Activated CD4-positive, alpha-beta T cell treated with anti-CD3 and anti-CD28 coated beads for 48 hours (primary cell): ENCODE results near the gene ZNF775.

Experiments
- DNase-seq: peaks from one replicate; pipeline ENCODE4 v3.0.0-alpha.2; 2020

Gene ZNF775

DNA sequence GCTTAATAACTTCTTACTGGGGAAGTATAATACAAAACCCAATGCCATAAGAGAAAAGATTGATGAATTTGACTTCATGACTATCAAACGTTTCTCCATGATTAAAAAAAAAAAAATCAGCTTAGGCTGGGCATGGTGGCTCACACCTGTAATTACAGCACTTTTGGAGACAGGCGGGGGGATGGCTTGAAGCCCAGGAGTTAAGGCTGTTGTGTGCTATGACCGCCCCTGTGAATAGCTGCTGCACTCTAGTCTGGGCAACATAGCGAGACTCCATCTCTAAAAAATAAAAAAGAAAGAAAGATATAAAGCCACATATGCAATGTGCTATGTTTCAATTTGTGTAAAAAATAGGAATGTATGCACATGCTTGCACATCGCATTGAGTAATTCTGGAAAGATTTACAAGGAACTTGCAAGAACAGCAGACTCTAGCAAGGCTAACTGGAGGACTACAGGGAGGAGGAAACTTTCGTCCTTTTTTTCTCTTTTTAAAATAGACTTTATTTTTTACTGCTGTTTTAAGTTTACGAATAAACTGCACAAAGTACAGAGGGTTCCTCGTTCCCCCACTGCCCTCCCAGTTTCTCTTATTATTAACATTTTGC, 27.4 kb upstream of the ZNF775 start:
- DNase-seq: no peak

DNA sequence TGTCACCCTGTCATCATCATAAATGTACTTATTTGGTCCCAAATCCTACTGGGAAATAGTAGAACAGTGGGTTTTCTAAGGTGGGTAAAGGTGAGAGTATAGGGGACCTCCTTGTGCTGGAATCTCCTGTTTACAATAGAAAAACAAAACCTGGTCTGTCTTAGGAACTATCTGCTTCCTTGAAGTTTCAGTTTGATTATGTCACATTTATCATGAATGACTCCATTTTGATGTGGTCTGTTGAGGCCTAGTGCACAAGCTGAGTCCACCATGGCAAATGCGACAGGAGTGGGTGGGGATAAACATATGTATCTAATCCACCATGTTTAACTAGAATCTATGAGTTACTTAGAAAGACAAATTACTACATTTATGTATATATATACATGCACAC, 23.5 kb upstream of the ZNF775 start:
- no peak for DNase-seq

DNA sequence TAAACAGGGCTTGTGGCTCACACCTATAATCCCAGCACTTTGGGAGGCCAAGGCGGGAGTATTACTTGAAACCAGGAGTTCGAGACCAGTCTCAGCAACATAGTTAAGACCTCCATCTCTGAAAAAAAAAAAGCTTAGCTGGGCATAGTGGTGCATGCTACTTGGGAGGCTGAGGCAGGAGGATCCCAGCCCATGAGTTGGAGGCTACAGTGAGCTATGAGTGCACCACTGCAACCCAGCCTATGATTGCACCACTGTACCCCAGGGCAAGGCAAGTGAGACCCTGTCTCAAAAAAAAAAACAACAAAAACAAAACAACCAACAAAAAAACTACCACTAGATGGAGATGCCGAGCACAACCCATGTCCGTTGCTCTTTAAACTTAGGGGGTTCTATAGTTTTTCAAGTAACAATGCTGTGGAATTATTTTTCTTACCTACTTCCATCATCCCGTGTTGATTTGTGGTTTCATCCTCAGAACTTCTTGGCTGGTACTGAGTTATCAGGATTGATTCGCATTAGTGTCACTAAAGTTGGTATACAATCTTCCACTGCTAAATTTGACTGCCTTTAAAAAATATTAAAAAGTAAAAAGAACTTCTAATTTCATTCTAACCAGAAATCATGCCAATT, 22.7 kb upstream of the ZNF775 start:
- DNase-seq: no peak

DNA sequence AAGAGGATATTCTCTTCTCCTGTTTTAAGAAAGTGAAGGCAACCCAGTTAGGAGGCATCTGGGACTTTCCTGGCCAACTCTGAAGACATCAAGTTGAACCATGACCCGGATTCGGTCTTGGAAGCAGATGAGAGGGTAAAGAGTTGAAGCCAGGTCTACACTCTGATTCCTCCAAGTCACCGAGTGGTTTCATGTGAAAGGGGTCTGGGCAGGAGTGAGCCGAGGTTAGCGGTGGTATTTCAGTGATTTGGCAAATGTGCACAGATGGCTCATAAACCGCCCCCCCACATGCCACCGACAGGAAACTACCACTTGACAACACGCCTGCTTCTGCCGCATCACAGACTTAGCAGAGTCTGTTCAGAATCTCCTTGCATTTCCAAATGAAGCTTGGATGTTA, 21.9 kb upstream of the ZNF775 start:
- peak; percentile 75 for DNase-seq

DNA sequence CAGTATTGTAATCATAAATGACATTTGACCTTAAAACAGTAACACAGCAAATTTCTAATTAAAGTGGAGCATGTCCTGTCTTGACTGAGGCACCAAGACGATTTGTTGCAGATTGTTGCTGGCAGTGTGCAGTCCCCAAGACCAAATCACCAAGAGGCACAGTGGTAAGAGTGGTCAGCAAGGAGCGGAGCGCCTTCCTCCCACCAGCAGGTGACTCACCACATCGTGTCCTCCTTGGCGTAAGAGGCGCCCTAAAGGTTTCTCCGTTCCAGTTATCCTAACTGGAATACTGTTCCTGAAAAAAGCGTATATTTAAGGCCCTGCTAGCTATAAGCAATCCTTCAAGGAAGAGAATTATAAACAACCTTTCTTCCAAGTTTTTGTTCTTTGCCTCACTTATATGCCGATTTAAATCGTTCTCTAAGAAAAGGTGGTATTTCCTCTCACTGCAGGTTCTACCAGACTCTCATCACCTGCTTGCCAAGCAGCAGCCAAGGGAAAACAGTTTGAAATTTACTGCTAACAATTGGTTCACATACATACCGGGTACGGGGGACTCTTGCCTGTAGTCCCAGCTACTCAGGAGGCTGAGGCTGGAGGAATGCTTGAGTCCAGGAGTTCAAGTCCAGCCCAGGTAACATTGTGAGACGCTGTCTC, 21.2 kb upstream of the ZNF775 start:
- no peak for DNase-seq

DNA sequence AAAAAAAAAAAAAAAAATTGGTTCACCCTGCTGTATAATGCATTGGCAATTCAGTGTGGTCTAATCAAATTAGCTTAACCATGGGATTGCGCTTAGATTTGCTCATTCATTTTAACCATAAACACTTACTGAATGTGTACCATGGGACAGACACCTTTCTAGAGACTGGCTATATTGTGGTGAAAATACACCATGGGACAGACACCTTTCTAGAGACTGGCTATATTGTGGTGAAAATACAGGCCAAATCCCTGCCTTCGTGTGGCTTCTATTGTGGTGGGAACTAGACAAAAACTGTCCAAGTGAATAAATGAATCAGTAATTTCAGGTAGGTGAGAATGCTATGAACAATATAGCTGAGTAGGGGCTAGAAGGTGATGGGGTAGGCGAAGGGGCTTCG, 20.7 kb upstream of the ZNF775 start:
- DNase-seq: no peak

DNA sequence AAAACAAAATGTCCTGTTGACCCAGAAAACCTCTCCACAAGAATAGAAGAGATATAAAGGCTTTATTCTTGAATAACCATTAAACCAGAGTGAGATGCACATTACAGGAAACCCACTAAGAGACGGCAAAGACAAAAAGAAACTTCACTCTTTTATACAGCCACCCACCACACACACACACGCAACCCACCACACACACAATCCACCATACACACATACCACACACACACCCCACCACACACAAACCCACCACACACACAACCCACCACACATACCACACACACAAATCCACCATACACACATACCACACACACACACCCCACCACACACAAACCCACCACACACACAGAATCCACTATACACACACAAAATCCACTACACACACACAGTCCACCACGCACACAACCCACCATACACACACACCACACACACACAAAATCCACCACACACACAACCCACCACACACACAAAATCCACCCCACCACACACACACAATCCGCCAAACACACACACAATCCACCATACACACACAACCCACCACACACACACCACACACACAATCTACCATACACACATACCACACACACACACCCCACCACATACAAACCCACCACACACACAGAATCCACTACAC, 20.0 kb upstream of the ZNF775 start:
- no peak for DNase-seq

DNA sequence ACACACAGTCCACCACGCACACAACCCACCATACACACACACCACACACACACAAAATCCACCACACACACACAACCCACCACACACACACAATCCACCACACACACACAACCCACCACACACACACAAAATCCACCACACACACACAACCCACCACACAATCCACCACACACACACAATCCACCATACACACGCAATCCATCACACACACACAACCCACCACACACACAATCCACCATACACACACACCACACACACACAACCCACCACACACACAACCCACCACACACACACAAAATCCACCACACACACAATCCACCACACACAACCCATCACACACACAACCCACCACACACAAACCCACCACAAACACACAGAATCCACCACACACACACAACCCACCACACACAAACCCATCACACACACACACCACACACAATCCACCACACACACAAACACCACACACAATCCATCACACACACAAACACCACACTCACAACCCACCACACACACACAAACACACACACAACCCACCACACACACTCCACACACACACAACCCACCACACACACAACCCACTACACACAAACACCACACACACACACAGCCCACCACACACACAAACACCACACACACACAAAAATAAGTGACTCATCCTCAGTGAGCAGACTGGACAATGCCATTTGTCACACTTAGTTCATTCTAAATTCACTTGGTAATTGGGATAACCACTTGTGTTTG, 19.3 kb upstream of the ZNF775 start:
- no peak for DNase-seq

DNA sequence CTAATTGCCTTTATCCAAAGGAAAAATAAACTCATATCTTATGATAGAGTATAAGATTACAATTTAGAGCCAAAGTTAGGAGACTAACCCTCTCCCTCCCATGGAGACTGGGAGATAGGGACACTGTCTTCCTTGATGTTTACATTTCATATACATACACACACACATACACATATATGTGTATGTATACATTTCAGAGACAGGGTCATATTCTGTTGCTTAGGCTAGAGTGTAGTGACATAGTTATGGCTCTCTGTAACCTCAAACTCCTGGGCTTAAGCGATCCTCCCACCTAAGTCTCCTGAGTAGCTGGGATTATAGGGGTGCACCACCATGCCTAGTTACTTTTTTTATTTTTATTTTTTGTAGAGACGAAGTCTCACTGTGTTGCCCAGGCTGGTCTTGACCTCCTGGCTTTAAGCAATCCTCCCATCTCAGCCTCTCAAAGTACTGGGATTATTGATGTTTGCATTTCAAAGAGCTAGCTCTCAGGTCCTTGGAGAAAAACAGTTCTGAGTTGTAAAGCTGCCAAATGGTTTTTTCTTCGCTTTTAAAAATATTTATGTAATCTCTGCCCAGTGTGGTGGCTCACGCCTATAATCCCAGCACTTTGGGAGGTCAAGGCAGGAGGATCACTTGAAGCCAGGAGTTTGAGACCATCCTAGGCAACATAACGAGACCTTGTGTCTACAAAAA, 18.6 kb upstream of the ZNF775 start:
- DNase-seq: no peak

DNA sequence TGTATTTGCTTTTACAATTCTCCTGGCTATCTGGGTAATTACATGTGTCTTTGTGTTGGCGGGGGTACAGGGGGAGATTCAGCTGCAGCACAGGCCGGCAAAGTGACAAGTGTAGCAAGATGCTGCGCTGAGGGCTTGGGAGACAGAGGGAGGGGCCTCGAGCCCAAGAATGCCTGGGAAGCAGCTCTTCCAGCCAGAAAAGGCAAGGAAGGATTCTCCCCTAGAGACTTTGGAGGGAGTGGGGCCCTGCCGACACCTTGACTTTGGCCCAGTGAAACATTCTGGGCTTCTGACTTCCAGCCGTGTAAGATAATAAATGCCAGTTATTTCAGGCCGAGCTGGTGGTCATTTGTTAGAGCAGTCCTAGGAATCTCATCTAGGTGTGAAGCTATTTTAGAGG, 17.7 kb upstream of the ZNF775 start:
- DNase-seq: no peak

DNA sequence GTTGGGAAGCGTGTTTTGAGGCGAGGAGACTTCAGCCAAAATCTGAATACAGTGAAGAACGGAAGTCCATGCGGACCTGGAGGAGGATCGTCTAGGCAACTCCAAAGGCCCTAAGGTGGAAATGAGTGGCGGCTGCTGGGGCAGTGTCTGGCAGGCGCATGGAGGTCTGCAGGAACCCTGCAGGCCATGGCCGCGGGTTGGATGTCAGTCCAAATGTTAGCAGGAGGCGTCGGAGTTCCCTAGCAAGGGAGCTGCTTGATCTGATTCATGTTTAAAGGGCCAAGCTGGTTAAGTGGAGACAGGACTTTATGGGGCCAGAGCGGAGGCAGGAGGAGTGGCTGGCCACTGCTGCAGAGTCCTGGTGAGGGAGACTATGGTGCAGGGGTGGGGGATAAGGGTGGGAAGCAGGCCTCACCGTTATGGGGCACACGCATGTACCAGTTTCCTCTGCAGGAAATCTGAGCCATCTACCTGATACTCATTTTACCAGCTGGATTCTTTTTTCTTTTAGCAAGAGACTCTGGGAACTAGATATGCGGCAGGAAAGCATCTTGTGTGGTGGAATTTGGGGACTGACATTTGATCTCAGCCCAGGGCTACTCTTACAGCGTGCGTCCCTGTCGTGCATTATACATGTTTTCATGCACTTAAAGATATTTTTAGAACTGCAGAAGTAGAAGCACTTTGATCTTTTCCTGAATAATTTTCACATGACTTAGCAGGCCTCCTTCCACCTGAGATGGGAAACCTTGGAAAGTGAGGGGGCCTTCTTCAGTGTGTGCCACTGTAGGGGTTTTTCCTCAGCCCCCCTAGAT, 17.1 kb upstream of the ZNF775 start:
- no peak for DNase-seq

DNA sequence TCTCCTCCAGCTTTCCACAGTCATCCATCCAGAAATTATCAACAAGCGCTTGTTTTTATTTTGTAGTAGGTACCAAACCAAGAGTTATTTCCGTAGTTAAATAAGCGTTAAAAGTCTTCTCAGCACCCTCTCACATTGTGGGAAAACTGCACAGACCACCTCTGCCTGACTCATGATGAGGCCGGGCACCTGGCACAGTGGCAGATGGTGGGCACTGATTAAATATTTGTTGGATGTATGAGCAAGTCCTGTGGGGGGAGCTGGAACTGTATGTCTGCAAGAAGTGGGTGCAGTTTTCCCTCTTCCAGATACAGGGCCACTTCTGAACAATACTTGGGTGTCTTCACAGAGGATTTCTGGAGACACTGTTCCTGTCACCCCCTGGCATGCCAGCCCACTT, 15.8 kb upstream of the ZNF775 start:
- DNase-seq: no peak

DNA sequence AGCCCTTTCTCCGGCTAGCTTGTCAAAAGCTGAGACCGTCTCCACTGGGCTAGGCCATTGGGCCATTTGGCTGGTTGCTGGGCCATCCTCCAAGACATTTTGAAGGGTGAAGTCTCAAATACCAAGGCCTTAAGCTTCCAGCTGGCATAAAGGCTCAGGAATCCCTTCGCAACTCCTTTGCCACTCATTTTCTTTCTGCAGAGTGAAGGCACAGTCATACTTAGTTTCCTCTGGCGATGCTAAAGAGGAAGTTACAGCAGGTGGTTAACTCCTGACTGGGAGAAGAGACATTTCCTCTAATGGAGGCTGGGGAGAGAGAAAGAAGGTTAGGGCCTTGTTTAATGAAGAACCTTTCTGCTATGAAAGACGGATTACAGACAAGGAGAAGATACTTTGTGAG, 15.3 kb upstream of the ZNF775 start:
- no peak for DNase-seq

DNA sequence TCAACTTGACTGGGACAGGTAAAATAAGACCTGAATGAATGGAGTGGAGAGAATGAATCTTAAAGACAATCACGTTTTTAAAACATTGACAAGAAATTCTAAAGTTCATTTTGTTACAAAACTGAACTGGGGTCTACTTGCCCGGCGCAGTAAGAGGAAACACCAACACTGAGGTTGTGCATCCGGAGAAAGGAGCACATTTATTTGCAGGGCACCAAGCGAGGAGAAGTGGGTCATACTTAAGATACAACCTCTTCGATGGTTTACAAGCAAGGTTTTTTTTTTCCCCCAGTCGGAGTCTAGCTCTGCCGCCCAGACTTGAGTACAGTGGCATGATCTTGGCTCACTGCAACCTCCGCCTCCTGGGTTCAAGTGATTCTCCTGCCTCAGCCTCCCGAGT, 13.9 kb upstream of the ZNF775 start:
- no peak for DNase-seq

DNA sequence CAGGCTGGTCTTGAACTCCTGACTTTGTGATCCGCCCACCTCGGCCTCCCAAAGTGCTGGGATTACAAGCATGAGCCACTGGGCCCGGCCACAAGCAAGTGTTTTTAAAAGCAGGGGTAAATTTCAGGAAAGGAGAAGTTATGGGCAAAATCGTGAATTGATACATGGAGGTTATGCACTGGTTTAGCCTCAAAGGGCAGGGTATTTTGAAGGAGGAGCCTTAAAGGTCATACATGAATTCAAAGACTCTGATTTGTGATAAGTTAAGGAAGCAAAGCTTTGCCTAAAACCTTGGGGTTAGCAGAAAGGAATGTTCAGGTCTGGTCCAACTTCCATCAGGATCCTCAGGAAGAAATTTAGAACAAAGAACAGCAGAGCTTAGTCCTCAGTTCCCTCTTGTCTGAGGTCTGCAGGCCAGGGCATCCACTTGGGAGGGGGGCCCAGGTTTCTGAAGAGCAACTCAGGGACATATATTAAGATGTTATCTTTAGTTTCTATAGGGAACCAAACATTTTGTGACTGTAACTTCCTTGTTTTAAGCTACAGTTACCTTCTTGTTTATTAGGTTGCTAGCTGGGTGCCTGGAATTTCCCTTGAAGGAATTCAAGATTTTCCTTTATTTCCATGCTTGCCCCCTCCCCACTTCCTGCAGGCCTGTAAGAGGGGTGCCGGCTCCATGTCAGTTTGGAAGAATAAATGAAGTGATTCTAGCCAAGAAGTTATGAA, 13.3 kb upstream of the ZNF775 start:
- DNase-seq: no peak

DNA sequence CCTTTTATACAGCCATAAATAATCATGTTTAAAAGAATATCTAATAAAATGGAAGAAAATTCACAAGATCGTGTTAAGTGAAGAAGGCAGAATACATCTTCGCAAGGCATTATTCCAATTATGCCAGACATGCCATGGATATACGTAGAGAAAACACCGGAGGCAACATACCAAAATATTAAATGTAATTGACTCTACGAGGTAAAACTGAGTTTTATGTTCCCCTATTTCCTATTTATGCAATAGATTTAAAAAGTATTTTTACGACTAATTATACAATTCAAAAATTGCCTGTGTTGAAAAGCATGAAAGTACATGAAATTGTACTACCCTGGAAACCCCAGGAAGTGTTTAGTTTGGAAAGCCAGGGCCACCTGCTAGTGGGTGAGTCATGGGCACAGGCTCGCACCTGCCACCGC, 11.4 kb upstream of the ZNF775 start:
- no peak for DNase-seq

DNA sequence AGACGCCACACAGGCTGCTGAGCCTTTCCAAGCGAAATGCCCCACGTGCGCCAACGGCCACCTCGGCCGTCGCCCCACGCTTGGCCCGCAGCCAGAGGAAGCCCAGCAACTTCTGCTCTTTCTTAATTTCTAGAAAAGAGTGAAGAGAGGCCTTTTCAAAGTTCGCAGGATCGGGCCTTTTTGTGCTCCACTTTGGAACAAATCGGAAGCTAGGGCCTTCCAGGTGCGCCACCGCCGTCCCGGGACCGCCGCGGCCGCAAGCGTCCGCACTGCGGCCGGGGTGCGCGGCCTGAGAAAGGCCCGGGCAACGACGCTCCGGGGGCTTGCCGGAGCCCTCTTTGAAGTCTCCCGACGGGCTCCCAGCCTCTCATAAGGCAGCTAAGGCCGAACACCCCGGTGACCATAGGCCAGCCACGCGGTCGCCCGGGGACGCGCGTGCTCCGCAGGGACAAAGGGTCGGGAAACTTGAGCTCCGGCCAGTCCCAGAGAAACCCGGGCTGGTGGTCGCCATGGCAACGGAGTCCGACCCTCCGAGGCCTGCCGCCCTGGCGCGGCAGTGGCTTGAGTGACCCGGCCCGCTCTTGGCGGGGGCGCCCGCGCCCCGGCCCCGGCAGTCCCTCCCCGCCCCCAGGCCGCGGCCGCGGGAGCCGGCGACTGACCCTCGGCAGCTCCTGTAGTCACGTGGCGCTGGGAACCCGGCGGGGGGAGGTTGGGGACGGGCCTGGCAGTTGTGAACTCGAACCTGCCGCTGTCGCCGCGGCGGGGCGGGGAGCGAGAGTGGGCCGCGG, 10.8 kb upstream of the ZNF775 start, which contains the start of gene REPIN1:
TSS of gene REPIN1 (plus strand) at position 727 of the 788 bp plus-strand sequence. CDS start 890 bp downstream, outside the sequence.
- peak; percentile 87 for DNase-seq

DNA sequence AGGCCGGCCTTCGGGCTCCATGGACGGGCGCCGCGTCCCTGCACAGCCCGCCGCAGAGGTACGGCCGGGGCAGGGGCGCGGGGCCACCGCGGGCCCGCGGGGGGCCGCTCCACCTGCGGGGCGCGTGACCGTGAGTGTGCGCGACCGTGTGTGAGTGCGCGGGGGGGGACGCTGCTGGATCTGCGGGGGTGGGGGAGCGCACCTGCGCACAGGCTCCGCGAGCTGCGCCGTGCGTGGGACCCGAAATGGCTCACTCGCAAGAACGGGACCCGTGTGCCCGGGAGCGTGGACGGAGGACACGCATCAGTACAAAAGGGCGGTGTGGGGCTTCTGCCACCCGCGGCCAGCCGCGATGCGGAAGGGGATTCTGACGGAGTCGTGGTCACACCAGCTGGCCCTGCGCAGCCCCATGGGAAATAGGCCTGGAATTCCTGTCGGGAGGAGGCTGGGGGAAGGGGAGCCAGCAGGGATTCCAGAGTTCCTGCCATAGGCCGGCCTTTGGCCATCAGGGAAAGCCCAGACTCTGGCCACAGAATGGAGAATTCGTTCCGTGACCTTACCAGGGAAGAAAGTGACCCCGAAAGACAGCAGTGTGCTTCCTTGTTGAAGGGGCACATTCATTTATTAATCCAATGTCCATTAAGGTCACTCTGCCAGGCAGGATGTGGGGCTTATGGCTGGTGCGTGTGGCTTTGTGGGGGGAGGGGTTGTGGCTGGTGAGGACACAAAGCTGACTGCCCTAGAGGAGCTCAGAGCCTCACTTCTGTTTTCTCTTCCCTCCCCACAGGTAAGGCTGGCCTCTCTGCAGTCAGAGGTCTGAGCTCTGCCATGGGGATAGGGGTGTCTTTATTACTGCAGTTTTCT, 10.0 kb upstream of the ZNF775 start:
- peak; percentile 56 for DNase-seq
